Fibroblast of lung (primary cell): ENCODE data around the gene ELOF1. TPM values are rescaled to one million over a fixed set of nuclear protein-coding genes. Genes with fewer than 3 reads are reported as not detected.
"Not testable (repeated sequence)": the region's sequence is repeated elsewhere in the genome, so short reads cannot be mapped to it uniquely, and the experiment has no call there.

Source experiments
- DNase-seq, 2 donors: peaks; one replicate each; pipeline versions ENCODE4 v3.0.0 to v3.0.0-alpha.2; 2010; ENCODE audit warnings: low read depth in 2 of 2
- H2AFZ ChIP-seq: 2 replicates; pipeline ENCODE4 v1.5.1; 2012; ENCODE audit warnings: low read length, control low read depth, inconsistent platforms
- H3K27ac ChIP-seq: 2 replicates; pipeline ENCODE4 v1.5.1; 2011; ENCODE audit warnings: low read length, control low read depth; ENCODE audit not compliant: insufficient read depth
- H3K27me3 ChIP-seq: 2 replicates; pipeline ENCODE4 v1.5.1; 2011; ENCODE audit warnings: mild to moderate bottlenecking, low read length; ENCODE audit not compliant: control insufficient read depth, insufficient read depth
- H3K36me3 ChIP-seq: 2 replicates; pipeline ENCODE4 v1.5.1; 2011; ENCODE audit warnings: low read length; ENCODE audit not compliant: control insufficient read depth, insufficient read depth
- H3K4me1 ChIP-seq: 2 replicates; pipeline ENCODE4 v1.5.1; 2011; ENCODE audit warnings: low read length; ENCODE audit not compliant: control insufficient read depth, insufficient read depth; ENCODE audit errors: extremely low read depth
- H3K4me2 ChIP-seq: 2 replicates; pipeline ENCODE4 v1.5.1; 2011; ENCODE audit warnings: low read length, control low read depth; ENCODE audit not compliant: insufficient read depth; ENCODE audit errors: extremely low read depth
- H3K4me3 ChIP-seq, 4 experiments: fragments of 200-600 bp in 1 of 4; sonication (generic) in 1 of 4; replicated peaks in 1 of 4; 2 replicates each; pipeline ENCODE4 v1.5.1; 2011 to 2016; ENCODE audit warnings: low read length in 4 of 4, low read depth in 3 of 4, mild to moderate bottlenecking in 3 of 4, control low read depth in 2 of 4, inconsistent platforms in 1 of 4, mixed read lengths in 1 of 4; ENCODE audit not compliant: insufficient read depth in 1 of 4; ENCODE audit errors: control extremely low read depth in 1 of 4
- H3K79me2 ChIP-seq: 2 replicates; pipeline ENCODE4 v1.5.1; 2012; ENCODE audit warnings: mild to moderate bottlenecking, low read length, inconsistent platforms; ENCODE audit not compliant: control insufficient read depth, insufficient read depth
- H3K9ac ChIP-seq: 2 replicates; pipeline ENCODE4 v1.5.1; 2011; ENCODE audit warnings: mild to moderate bottlenecking, low read length, control low read depth; ENCODE audit not compliant: insufficient read depth
- H3K9me3 ChIP-seq: 2 replicates; pipeline ENCODE4 v1.5.1; 2012; ENCODE audit warnings: low read depth, low read length; ENCODE audit not compliant: control insufficient read depth, insufficient read depth
- H4K20me1 ChIP-seq: 2 replicates; pipeline ENCODE4 v1.5.1; 2011; ENCODE audit warnings: low read length; ENCODE audit not compliant: control insufficient read depth, insufficient read depth; ENCODE audit errors: extremely low read depth
- EZH2 ChIP-seq: IDR thresholded peaks from 2 replicates; pipeline ENCODE4 v1.5.1; 2012; ENCODE audit warnings: low read length, control low read depth, mild to moderate bottlenecking; ENCODE audit errors: missing control alignments
- polyA plus RNA-seq, 2 donors: library from polyadenylated mRNA; depleted of rRNA in 1 of 2; stranded (reverse) in 1 of 2; unstranded in 1 of 2; fragments of >200 nt; gene quantifications; 2 replicates each; pipeline ENCODE4 v1.2.1, GENCODE V29; 2011 to 2012; ENCODE audit warnings: missing spikeins in 1 of 2
- total RNA-seq: library from RNA; depleted of rRNA; stranded (reverse); fragments of >200 nt; gene quantifications from 2 replicates; pipeline ENCODE4 v1.2.1, GENCODE V29; 2014
- TF ChIP-seq, protein P1 (sequence below), 2 donors: IDR thresholded peaks in 1 of 2; conservative IDR thresholded peaks in 1 of 2; 1 replicate in 1 of 2; 2 replicates in 1 of 2; pipeline ENCODE4 v1.5.1; 2011 to 2012; ENCODE audit warnings: low read length in 2 of 2, control low read depth in 1 of 2, inconsistent platforms in 1 of 2, low read depth in 1 of 2, mild to moderate bottlenecking in 1 of 2

The ELOF1 gene
- total and polyA plus RNA-seq, 2 donors (not counting 1 experiment from before 2014, with no cell fraction given) = 29.6 to 52.2 TPM

DNA sequence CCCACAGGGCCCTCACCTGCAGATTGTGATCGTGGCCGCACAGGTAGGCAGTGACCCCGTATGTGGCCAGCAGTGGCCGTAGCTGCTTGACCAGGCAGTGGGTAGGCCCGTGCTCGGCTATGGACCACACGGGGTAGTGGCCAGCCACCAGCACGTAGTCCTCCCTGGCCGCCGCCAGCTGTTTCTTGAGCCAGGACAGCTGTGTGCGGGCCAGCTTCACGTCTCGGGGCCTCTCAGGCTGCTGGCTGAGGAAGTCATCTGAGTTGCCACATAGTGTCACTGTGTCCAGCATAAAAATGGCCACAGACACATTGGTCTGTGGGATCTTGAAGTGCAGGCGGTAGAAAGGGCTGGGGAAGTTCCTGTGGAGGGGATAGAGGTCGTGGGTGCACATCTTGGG, 17.2 kb upstream of the ELOF1 start:
- Histone ChIP-seq H3K27me3 (peaks cover 3% of the 10 kb centered on the region), H3K4me1 (peaks cover 2% of the 10 kb centered on the region), H2AFZ (no peak overlapping the region), H3K9ac (no peak overlapping the region), H3K27ac (no peak overlapping the region), H4K20me1 (no peaks in the 10 kb centered on the region), H3K4me3 (no peak overlapping the region), H3K9me3 (no peaks in the 10 kb centered on the region), H3K4me2 (no peak overlapping the region), H3K36me3 (no peaks in the 10 kb centered on the region), H3K79me2 (no peaks in the 10 kb centered on the region)
- TF ChIP-seq, protein P1, sequence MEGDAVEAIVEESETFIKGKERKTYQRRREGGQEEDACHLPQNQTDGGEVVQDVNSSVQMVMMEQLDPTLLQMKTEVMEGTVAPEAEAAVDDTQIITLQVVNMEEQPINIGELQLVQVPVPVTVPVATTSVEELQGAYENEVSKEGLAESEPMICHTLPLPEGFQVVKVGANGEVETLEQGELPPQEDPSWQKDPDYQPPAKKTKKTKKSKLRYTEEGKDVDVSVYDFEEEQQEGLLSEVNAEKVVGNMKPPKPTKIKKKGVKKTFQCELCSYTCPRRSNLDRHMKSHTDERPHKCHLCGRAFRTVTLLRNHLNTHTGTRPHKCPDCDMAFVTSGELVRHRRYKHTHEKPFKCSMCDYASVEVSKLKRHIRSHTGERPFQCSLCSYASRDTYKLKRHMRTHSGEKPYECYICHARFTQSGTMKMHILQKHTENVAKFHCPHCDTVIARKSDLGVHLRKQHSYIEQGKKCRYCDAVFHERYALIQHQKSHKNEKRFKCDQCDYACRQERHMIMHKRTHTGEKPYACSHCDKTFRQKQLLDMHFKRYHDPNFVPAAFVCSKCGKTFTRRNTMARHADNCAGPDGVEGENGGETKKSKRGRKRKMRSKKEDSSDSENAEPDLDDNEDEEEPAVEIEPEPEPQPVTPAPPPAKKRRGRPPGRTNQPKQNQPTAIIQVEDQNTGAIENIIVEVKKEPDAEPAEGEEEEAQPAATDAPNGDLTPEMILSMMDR (conservative IDR thresholded peaks at IDR 0.05 in 1 of 2, IDR thresholded peaks at IDR 0.05 in 1 of 2; ENCODE audit: low read depth in 1 of 2, low read length in 2 of 2) = no peak
- TF ChIP-seq EZH2 = no peak
- DNase-seq = no peak

DNA sequence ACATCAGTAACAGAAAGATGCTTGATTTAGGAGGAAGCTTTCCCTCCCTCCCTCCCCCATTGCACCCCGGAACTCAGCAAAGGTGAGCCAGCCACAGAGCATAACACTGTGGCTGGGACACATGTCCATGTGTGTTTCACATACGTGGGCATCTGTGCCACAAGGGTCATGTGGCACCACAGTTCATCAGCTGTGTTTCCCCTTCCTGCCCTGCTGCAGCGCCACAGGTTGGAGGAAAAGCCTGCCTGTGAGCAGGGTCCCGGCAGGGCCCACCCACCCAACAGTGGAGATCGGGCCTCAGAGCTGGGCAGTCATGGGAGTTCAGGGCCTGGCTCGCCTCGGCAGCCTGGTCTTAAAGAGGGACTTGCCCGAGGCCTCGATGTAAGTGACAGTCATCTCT, 15.7 kb upstream of the ELOF1 start:
- Histone ChIP-seq H3K27me3 (peaks cover 3% of the 10 kb centered on the region), H2AFZ (no peak overlapping the region), H3K9me3 (no peaks in the 10 kb centered on the region), H3K27ac (no peak overlapping the region), H3K4me3 (no peak overlapping the region), H4K20me1 (no peaks in the 10 kb centered on the region), H3K79me2 (no peaks in the 10 kb centered on the region), H3K36me3 (no peaks in the 10 kb centered on the region), H3K4me2 (no peak overlapping the region), H3K9ac (no peak overlapping the region), H3K4me1 (peaks cover 2% of the 10 kb centered on the region)
- no peak for TF ChIP-seq EZH2
- TF ChIP-seq, protein P1 (conservative IDR thresholded peaks at IDR 0.05 in 1 of 2, IDR thresholded peaks at IDR 0.05 in 1 of 2; ENCODE audit: low read depth in 1 of 2, low read length in 2 of 2) = no peak
- DNase-seq = no peak

DNA sequence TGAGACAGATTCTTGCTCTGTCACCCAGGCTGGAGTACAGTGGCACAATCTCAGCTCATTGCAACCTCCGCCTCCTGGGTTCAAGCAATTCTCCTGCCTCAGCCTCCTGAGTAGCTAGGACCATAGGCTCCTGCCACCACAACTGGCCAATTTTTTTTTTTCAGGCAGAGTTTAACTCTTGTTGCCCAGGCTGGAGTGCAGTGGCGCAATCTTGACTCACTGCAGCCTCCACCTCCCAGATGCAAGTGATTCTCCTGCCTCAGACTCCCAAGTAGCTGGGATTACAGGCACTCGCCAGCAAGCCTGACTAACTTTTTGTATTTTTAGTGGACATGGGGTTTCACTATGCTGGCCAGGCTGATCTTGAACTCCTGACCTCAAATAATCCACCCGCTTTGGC, 14.7 kb upstream of the ELOF1 start:
- not testable (repeated sequence) for H4K20me1 ChIP-seq, H3K4me3 ChIP-seq, H3K79me2 ChIP-seq, H3K27ac ChIP-seq, H3K4me2 ChIP-seq, H3K4me1 ChIP-seq, DNase-seq, H2AFZ ChIP-seq, H3K36me3 ChIP-seq, H3K9ac ChIP-seq, H3K9me3 ChIP-seq, H3K27me3 ChIP-seq

DNA sequence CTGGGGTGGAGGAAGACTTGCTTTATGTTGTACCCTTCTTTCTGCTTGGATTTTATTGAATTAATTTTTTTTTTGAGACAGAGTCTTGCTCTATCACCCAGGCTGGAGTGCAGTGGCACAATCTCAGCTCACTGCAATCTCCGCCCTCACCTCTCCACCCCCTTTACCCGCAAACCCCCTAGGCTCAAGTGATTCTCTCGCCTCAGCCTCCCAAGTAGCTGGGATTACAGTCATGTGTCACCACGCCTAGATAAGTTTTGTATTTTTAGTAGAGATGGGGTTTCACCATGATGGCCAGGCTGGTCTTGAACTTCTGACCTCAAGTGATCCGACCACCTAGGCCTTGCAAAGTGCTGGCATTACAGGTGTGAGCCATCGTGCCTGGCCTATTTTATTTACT, 14.3 kb upstream of the ELOF1 start:
- H3K27me3 ChIP-seq, H2AFZ ChIP-seq, DNase-seq, H3K4me1 ChIP-seq, H3K4me2 ChIP-seq, H3K9me3 ChIP-seq, H3K36me3 ChIP-seq, H3K9ac ChIP-seq, H3K27ac ChIP-seq, H3K79me2 ChIP-seq, H3K4me3 ChIP-seq, H4K20me1 ChIP-seq: not testable (repeated sequence)
